Endometrium (tissue), 2 donors: ENCODE data around the gene TRERF1.
A peak's percentile ranks its signal among the peaks of the same experiment; 100 is the strongest.
"Not testable (repeated sequence)": the region's sequence is repeated elsewhere in the genome, so short reads cannot be mapped to it uniquely, and the experiment has no call there.

ENCODE experiments used
- FAIRE-seq: peaks from 2 replicates; lab custom pipeline; 2012; peaks lifted over from hg19 to GRCh38; lab: Jason Lieb, UNC
- donor health status: control.
- donor health status: control.

The TRERF1 gene

DNA sequence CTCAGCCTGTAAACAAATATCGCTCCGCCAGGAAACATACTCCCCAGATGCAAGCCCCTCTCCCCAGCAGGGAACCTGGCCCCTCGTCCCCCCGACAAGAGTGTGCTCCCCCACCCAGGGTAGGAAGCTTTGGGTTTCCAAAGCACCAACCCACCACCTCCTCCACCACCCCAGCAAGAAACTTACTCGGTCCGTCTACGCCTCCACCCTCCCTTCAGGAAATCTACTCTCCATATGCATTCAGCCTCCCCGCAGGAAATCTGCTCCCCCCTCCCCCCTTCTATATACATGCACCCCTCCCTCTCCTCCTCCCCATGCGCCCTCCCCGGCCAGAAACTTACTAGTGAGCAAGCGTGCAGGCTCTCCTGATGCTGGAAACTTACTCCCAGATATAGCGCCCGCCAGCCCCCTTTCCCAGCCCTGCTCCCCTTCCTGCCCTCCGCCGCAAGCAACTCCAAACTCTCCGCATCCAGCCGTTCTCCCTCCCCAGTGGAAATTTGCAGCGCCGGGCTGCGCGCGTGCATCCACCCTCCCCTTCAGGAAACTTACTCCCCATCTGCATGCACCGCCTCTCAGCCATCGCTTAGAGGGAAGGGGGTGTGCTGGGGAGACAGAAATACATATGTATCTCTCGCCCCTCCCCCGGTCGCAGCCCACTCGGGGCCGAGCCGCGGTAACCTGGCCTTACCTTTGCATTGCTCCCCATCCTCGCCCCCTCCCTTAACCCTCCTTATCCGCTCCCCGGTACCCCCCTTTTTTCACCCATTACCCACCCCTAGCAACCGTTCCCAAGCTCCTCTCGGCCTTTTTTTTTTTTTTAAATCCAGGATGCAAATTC lies at the start of gene TRERF1:
TRERF1 (minus strand) TSS at position 594 of the 838 bp plus-strand sequence. CDS start 182,336 bp downstream, outside the sequence.
- no peak for FAIRE-seq

DNA sequence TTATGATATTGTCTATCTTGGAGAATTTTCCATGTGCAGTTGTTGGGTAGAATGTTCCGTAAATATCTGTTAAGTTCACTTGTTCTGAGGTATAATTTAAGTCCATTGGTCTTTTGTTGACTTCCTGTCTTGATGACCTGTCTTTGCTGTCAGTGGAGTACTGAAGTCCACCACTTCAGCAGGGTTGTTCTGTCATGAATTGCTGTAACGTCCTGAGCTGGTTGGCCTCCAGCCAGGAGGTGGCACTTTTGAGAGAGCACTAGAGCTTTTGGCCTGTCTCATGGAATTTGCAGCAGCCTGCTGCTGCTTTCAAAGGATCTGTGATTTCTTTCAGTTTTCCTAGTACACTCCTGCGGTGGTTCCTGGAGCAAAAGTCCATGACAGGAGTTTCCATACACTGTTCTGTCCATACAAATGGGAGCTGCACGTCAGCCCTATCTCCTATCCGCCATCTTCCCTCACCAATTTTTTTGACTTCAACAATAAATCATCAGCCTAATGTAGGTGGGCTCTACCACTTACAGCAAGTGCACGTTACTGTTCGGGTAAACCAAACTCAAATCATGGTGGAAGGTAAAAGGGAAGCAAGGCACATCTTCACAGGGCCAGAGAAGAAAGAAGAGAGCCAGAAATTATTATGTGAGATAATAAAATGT lies 46.9 kb upstream of the TRERF1 start:
- no peak for FAIRE-seq

DNA sequence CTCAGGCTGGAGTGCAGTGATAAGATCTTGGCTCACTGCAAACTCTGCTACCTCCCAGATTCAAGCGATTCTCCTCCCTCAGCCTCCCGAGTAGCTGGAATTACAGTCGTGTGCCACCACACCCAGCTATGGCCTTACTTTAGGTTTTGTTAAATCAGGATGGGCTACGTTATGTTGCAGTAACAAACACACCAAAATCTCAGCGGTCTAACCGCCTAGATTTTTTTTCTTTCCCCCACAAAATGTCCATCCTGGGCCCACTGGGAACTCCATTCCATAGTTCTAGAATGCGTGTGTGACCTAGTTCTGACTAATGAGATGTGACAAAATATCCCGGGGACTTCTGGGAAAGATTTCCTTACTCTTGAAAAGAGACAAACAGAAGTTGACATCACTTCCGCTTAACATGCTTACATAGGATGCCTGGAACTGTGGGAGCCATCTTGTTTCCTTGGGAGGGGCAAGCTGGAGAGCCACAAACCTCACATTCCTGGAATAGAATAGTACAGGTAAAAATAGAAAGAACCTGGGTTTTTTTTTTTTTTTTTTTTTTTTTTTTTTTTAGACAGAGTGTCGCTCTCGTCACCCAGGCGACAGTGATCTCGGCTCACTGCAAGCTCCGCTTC lies 42.3 kb upstream of the TRERF1 start:
- no peak for FAIRE-seq

GRCh38 chr6:42488129-42488528 lies 36.4 kb upstream of the TRERF1 start:
- no peak for FAIRE-seq

DNA sequence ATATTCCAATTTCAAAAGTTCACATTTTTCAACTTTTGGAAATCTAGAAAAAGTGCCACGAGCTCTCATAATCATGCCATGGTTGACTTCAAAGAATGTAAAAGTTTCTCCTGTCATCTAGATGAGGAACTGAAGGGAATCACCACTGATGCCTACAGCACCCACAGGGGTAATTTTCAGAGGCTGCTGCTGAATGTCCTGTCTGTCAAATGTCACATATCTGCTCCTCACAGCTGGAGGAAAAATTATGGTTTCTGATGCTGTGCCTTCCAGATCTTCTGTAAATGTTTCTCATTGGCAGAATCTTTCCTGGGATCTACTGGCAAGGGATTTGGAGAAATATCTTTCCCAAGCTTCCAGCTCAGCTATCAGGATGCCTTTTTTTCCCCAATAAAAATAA lies 32.5 kb upstream of the TRERF1 start:
- FAIRE-seq = no peak

- peak; percentile 98 for FAIRE-seq
These were observed 30.4 kb upstream of the TRERF1 start for GRCh38 chr6:42482174-42482573.

- FAIRE-seq = no peak
These were observed 20.0 kb upstream of the TRERF1 start for GRCh38 chr6:42471714-42472113.

DNA sequence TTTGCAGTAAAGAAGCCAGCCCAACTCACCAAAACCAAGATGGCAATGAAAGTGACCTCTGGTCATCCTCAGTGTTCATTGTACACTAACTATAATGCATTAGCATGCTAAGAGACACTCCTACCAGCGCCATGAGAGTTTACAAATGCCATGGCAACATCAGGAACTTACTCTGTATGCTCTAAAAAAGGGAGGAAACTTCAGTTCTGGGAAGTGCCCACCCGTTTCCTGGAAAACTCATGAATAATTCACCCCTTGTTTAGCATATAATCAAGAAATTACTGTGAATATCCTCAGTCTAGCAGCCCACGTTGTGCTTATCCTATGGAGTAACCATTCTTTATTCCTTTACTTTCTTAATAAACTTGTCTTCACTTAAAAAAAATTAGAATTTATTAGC lies 19.4 kb upstream of the TRERF1 start:
- FAIRE-seq = no peak

DNA sequence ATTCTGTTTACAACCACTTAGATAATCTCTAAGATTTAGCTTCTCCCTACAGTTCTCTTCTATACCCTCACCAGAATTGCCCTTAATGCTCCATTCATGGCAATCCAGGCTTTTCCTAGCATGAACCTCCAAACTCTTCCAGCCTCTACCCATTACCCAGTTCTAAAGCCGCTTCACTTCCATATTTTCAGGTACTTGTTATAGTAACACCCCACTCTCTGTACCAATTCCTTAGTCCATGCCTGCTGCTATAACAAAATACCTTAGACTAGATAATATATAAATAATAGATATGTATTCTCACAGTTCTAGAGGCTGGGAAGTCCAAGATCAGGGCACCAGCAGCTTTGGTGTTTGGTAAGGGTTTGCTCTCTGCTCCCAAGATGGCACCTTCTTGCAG lies 16.5 kb upstream of the TRERF1 start:
- no peak for FAIRE-seq

GRCh38 chr6:42467651-42468050 lies 15.9 kb upstream of the TRERF1 start:
- FAIRE-seq = no peak

- not testable (repeated sequence) for FAIRE-seq
These were observed 14.7 kb upstream of the TRERF1 start for GRCh38 chr6:42466470-42466869.

DNA sequence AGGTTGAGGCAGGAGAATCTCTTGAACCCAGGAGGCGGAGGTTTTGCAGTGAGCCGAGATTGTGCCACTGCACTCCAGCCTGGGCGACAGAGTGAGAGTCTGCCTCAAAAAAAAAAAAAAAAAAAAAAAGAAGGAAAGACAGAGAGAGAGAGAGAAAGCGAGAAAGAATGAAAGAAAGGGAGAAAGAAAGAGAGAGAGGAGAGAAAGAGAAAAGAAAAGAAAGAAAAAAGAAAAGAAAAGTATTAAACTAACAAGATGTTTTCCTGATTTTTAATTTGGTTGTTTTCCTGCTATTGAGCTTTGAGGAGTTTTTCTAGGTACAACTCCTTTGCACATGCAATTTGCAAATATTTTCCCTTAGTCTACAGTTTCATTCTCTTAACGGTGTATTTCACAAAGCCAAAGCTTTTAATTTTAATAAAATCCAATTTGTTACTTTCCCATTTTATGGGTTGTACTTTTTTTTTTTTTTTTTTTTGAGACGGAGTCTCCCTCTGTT lies 10.8 kb upstream of the TRERF1 start:
- FAIRE-seq = no peak

- no peak for FAIRE-seq
These were observed 9.2 kb upstream of the TRERF1 start for GRCh38 chr6:42460883-42461282.

DNA sequence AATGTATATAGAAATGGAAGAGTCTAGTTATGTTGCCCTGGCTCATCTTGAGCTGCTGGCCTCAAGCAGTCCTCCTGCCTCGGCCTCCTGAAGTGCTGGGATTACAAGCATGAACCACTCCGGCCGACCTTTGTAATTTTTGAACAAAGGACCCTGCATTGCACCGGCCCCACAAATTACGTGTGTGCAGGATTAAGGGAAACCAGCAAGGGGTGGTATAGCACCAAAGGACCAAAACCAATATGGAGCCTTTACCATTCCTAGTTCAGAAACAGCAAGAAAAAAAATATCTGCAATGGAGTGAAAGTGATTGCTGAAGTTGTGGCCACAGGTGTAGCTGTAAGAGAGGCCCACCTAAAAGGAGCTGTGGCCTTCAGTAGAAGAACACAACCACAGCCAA lies 8.2 kb upstream of the TRERF1 start:
- FAIRE-seq = no peak

DNA sequence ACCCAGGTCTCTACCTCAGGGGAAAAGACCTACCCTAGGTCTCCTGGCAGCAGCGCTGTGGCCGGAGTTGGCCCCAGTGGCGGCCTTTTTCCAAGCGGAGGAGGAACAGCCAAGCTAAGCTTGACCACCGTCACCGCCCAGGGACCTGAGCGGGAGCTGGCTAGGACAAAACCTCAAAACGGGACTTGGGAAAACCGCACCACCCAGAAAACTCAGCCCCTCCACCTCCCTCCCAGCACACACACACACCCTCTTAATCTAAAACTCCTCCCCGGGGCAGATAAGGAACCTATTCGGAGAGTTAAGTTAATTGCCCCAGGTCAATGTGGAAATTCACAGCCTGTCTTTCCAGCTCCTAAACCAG lies 2.7 kb upstream of the TRERF1 start:
- no peak for FAIRE-seq

DNA sequence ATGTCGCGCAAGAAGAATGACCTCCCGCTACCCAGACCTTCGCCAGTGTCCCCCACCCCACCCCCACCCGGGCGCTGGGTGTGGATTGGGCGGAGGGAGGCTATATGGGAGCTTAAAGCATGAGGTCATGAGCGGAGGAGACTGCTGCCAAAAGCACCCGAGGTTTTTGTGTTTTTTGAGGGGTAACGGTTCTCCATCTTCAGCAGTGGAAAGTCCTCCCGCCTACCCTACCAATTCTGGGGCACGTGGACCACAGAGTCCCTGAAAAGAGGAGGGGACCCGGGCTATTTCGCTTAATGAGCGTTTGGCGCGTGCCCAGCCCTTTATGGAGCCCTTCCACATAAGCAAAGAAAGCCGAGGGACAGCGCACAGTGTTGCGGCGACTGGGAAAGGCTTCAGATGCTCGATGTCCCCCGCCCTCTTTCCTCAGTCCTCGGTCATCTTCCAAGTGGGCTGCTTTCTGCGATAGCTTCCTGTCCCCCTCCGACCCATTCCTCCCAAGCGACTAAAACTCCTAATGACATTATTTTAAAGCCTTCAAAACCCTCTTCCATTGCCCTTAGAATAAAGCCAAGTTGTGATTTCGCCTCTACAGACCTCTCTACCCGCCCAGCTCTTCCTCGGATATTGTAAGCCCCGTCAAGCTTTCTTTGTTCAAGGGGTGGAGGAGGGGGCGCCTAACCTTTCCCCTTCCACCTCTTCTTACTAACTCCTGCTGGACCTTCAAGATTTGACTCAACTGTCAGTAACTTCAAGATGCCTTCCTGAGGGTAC lies 2.1 kb upstream of the TRERF1 start:
- FAIRE-seq = no peak

- no peak for FAIRE-seq
These were observed 1.4 kb upstream of the TRERF1 start for GRCh38 chr6:42453031-42453653.

DNA sequence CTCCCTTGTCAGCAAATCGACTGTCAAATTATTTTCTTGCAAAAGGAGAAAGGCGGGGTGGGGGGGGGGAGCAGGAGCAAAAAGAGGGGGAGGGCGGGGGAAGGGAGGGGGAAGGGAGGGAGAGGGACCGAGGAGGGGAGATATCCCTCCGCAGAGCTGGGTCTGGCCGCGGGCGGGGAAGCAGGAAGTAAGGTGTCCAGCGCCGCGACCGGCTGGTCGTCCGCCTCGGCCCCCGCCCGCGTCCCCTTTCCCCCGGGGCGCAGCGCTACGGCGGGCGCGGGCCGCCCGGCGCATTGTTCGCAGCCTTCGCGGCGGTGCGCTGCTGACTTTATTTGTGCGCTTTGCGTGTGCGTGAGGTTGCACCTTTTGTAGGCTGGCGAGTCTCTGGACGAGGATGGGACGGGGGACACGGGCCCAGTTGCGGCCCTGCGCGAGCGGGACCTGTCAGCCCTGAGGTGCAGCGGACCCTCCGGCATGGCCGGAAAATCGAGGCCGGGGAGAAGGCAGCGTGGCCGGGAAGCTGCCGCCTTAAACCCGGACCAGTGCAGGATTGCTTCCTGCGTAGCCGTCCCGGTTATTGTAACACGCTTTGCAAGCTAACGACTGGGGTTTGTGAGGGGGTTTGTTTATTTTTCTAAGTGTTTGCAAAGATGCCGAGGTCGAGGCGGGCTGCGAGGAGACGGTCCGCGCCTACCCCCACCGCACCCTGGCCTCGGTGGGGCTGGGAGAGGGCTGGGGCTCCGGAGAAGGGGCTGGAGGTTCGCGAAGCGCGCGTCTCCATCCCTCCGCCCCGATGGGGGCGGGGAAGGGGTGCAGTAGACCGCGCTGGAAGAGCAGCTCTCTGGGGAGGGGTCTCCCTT lies 675 bp upstream of the TRERF1 start:
- FAIRE-seq = no peak

GRCh38 chr6:42450477-42451332 lies 1.0 kb downstream of the TRERF1 start:
- no peak for FAIRE-seq

GRCh38 chr6:42449917-42450476 lies 1.7 kb downstream of the TRERF1 start:
- FAIRE-seq = no peak
